Left lung (tissue), 10 donors: ENCODE data around the gene HLA-DMA. TPM values are rescaled to one million over a fixed set of nuclear protein-coding genes. Genes with fewer than 3 reads are reported as not detected.

Experiments used
- ATAC-seq: fragments of 200-7000 bp; cut with Tn5 transposase; one replicate; pipeline ENCODE4 v1.9.1; 2020; ENCODE audit warnings: moderate library complexity
- DNase-seq, 4 donors: peaks; one replicate each; pipeline ENCODE4 v3.0.0-alpha.2; 2013 to 2020
- H3K27ac ChIP-seq, 2 donors: fragments of 200-600 bp; sonication (generic) in 1 of 2; one replicate each; pipeline versions ENCODE4 v1.5.0 to v1.8.0; 2020 to 2021
- H3K27me3 ChIP-seq, 2 donors: fragments of 200-600 bp; sonication (generic) in 1 of 2; one replicate each; pipeline versions ENCODE4 v1.5.0 to v1.8.0; 2020 to 2021
- H3K36me3 ChIP-seq, 2 donors: fragments of 200-600 bp; sonication (generic) in 1 of 2; one replicate each; pipeline versions ENCODE4 v1.5.0 to v1.8.0; 2020 to 2021
- H3K4me1 ChIP-seq, 2 donors: fragments of 200-600 bp; one replicate each; pipeline ENCODE4 v1.8.0; 2021
- H3K4me3 ChIP-seq, 2 donors: fragments of 200-600 bp; sonication (generic) in 1 of 2; one replicate each; pipeline versions ENCODE4 v1.5.0 to v1.8.0; 2020 to 2021; ENCODE audit warnings: mild to moderate bottlenecking in 1 of 2
- H3K9me3 ChIP-seq, 2 donors: fragments of 200-600 bp; sonication (generic) in 1 of 2; one replicate each; pipeline versions ENCODE4 v1.5.0 to v1.8.0; 2020 to 2021
- intact Hi-C, 2 donors: fragments of 100-400 bp; cut with DNase I; formaldehyde crosslinking; loops; one replicate each; pipeline versions ENCODE4 v1.11.2 to v1.14.2; 2022
- polyA plus RNA-seq, 6 donors: library from polyadenylated mRNA; unstranded; fragments of 120-200 nt; gene quantifications; one replicate each; pipeline ENCODE4 v1.2.1, GENCODE V29; 2013; ENCODE audit not compliant: insufficient read length in 6 of 6
- total RNA-seq, 2 donors: library from RNA; stranded (reverse); fragmentation: NEBNext Ultra II Directional; extraction: Animal tissue kit (Norgen Biotek cat#: 25700); gene quantifications; one replicate each; pipeline ENCODE4 v1.2.1, GENCODE V29; 2021
- TF ChIP-seq, protein P1 (sequence below), 2 donors: fragments of 200-600 bp; sonication (generic) in 1 of 2; IDR thresholded peaks; one replicate each; pipeline versions ENCODE4 v1.5.0 to v1.8.0; 2021; ENCODE audit warnings: antibody characterized with exemption in 2 of 2
- donor health status: DM: no; HTN: yes; CAD: no.
- donor health status: DM: no; HTN: no; CAD: no.

HLA-DMA gene
- total and polyA plus RNA-seq, 8 donors: 9.4 to 159 (median 22.0) TPM

DNA sequence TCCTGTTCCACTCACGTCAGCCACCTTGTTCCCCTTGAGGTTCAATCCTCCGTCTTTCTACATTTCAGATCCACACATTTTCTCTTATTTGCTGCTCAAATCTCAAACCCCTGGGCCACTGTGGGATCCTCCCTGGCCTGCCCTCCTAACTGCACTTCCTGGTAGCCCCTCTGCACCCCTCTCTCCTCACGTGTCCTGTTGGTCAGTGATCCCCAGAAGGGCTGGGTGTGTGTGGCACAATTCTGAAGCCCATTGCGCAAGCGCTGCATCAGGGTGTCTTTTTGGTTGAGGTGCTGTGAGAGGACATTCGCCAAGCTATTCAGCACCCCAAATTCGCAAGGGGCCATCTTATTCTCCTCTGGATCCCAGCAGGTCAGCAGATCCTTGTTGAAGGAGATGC lies 14.4 kb downstream of the HLA-DMA start:
- intact Hi-C loops: loop anchor here (5.0 to 10.0 kb wide), 2 partner anchors 39 to 46 kb away; no protein-coding TSS in a partner anchor
- no peak overlapping the region for H3K27ac ChIP-seq
- H3K4me3 ChIP-seq: no peak overlapping the region
- TF ChIP-seq, protein P1, sequence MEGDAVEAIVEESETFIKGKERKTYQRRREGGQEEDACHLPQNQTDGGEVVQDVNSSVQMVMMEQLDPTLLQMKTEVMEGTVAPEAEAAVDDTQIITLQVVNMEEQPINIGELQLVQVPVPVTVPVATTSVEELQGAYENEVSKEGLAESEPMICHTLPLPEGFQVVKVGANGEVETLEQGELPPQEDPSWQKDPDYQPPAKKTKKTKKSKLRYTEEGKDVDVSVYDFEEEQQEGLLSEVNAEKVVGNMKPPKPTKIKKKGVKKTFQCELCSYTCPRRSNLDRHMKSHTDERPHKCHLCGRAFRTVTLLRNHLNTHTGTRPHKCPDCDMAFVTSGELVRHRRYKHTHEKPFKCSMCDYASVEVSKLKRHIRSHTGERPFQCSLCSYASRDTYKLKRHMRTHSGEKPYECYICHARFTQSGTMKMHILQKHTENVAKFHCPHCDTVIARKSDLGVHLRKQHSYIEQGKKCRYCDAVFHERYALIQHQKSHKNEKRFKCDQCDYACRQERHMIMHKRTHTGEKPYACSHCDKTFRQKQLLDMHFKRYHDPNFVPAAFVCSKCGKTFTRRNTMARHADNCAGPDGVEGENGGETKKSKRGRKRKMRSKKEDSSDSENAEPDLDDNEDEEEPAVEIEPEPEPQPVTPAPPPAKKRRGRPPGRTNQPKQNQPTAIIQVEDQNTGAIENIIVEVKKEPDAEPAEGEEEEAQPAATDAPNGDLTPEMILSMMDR (IDR thresholded peaks at IDR 0.05): no peak
- ATAC-seq: no peak
- no peaks in the 10 kb centered on the region for H3K9me3 ChIP-seq
- H3K27me3 ChIP-seq: no peaks in the 10 kb centered on the region
- H3K4me1 ChIP-seq: peaks cover 9 to 85% of the 10 kb centered on the region in 2 donors
- peaks cover 0 to 5% of the 10 kb centered on the region in 2 donors for H3K36me3 ChIP-seq
- no peak for DNase-seq

DNA sequence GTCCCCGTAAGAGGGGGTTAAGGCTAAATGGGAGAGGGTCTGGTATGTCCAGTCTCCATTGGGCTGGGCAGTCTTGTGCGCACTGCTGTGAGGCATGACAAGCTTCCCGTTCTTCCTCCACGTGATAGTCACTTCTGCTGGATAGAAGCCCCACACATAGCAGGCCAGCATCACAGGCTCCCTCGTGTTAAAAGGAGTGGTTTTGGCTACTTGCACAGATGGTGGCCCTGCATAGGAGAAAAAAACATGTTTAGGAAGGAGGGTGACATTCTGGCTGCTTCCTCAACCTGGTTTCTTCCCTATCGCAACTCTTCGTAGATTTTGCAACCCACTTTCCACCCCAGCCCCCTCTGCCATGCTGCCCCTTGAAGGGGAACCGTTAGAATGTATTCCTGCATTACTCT lies 15.7 kb downstream of the HLA-DMA start:
- peak; percentile 26 for ATAC-seq

GRCh38 chr6:32936239-32937152 lies 16.4 kb downstream of the HLA-DMA start:
- ATAC-seq: peak; percentile 15
- no peak for DNase-seq
- TF ChIP-seq, protein P1 (IDR thresholded peaks at IDR 0.05): no peak
- intact Hi-C loops: loop anchor here (5.0 to 10.0 kb wide), 2 partner anchors 41 to 48 kb away; no protein-coding TSS in a partner anchor
- Histone ChIP-seq H3K9me3 (no peaks in the 10 kb centered on the region), H3K4me3 (no peak overlapping the region), H3K36me3 (peaks cover 0 to 5% of the 10 kb centered on the region in 2 donors), H3K4me1 (peaks cover 2 to 71% of the 10 kb centered on the region in 2 donors), H3K27ac (peak overlapping the region; percentile 46 to 73), H3K27me3 (no peaks in the 10 kb centered on the region)

More for the DNA sequence above, 15.7 kb downstream of the HLA-DMA start:
- TF ChIP-seq, protein P1 (IDR thresholded peaks at IDR 0.05): no peak
- H3K9me3 ChIP-seq: no peaks in the 10 kb centered on the region
- DNase-seq: peak in 1 of 4 donors; percentile 72
- intact Hi-C loops: loop anchor here (5.0 to 10.0 kb wide), 2 partner anchors 40 to 48 kb away; no protein-coding TSS in a partner anchor
- H3K27me3 ChIP-seq: no peaks in the 10 kb centered on the region
- H3K36me3 ChIP-seq: peaks cover 0 to 5% of the 10 kb centered on the region in 2 donors
- H3K4me1 ChIP-seq: peaks cover 7 to 78% of the 10 kb centered on the region in 2 donors
- no peak overlapping the region for H3K4me3 ChIP-seq
- peak overlapping the region; percentile 46 to 73 for H3K27ac ChIP-seq

DNA sequence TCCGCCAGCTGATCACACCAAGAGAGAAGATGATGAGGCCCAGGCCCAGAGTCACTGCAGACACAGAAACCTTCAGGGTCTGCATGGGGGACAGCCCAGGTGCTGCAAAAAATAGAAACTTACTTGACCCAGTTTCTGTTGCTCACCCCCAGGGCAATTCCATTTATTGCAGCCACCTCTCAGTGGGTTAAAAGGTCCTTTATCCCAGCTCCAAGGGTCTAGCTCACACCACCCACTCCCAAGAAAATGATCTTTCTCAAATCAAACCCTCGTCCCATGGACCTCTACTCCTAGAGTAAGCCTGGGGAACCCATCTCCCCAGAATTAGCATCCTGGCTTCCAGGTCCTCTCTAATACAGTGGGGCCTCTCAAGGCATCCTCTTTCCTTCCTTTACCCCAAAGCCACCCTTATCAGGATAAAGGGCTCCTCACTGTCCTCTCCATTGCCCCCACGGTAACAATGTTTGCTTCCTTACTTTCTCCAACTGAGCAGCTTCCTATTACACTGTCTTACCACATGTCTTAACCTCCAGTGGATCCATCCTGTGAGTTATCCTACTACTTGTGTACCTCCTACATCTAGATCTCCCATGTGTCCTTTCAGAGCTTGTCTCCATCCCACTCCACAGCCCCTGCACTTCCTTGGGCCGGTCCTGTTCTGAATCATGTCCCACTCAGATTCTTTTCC lies 17.2 kb downstream of the HLA-DMA start:
- H3K4me3 ChIP-seq: no peak overlapping the region
- H3K4me1 ChIP-seq: peaks cover 0 to 63% of the 10 kb centered on the region in 2 donors
- TF ChIP-seq, protein P1 (IDR thresholded peaks at IDR 0.05): no peak
- no peaks in the 10 kb centered on the region for H3K27me3 ChIP-seq
- DNase-seq: no peak
- H3K27ac ChIP-seq: peak overlapping the region in 1 of 2 donors; percentile 73
- intact Hi-C loops: loop anchor here (5.0 to 10.0 kb wide), 2 partner anchors 42 to 49 kb away; no protein-coding TSS in a partner anchor
- no peak for ATAC-seq
- peaks cover 0 to 5% of the 10 kb centered on the region in 2 donors for H3K36me3 ChIP-seq
- no peaks in the 10 kb centered on the region for H3K9me3 ChIP-seq
